OCI-LY1 (cell line): ENCODE data around the gene LIN28A.

Source experiments
- CTCF ChIP-seq: fragments of 200-600 bp; sonication (generic), shearing (Covaris generic); IDR thresholded peaks from 2 replicates; pipeline ENCODE4 v1.5.1; 2017; ENCODE audit warnings: mild to moderate bottlenecking, antibody characterized with exemption, low read length, moderate library complexity, mixed read lengths
- EZH2 ChIP-seq: fragments of 200-600 bp; sonication (generic), shearing (Covaris generic); IDR thresholded peaks from 2 replicates; pipeline ENCODE4 v1.8.0; 2017; ENCODE audit warnings: borderline replicate concordance, mixed run types, mild to moderate bottlenecking, antibody characterized with exemption, low read length, moderate library complexity, mixed read lengths

GRCh38 chr1:26389604-26390247, 20.9 kb upstream of the LIN28A start:
- TF ChIP-seq EZH2 (no peak), CTCF (no peak)
